AG09309 (cell line): Measurements from ENCODE around the gene SLC1A7.

Experiments used
- DNase-seq: peaks from one replicate; pipeline ENCODE4 v3.0.0-alpha.2; 2010; ENCODE audit warnings: low read depth
- H3K4me3 ChIP-seq: 2 replicates; pipeline ENCODE4 v1.5.1; 2011; ENCODE audit warnings: mild to moderate bottlenecking, low read depth, low read length, moderate library complexity; ENCODE audit not compliant: control insufficient read depth
- TF ChIP-seq, protein P1 (sequence below): IDR thresholded peaks from 2 replicates; pipeline ENCODE4 v1.5.1; 2011; ENCODE audit warnings: mild to moderate bottlenecking, low read depth, low read length, inconsistent platforms; ENCODE audit not compliant: insufficient read depth, control insufficient read depth; ENCODE audit errors: missing control alignments

SLC1A7 gene

DNA sequence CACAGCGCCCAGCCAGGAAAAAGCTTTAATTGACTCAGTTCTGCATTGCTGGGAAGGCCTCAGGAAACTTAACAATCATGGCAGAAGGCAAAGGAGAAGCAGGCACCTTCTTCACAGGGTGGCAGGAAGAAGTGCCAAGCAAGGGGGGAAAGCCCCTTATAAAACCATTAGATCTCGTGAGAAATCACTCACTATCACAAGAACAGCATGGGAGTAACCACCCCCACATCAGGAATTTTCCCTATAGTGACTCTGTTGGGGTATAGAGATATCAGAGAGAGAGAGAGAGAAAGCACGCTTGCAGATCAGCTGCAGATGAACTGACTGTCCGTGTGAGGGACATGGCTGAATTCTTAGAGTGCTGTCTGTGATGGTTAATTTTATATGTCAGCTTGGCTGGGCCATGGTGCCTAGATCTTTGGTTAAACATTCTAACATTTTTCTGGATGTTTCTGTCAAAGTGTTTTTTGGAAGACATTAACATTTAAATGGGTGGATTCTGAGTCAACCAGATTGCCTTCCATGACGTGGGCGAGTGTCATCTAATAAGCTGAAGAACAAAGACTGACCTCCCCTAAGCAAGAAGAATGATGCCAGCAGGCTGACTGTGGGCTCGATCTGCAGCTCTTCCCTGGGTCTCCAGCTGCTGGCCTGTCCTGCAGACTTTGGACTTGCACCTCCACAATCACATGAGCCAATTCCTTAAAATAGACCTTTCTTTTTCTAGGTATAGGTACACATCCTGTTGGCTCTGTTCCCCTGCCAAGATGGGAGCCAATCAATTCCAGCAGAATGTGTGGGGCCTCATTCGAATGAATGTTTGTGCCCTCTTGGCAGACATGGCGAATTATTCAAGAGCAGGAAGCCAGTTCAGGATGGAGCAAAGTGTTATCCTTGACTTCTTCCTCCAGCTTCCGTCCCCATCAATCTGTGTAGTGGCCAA is 32.8 kb upstream of the SLC1A7 start:
- no peak for DNase-seq
- TF ChIP-seq, protein P1, sequence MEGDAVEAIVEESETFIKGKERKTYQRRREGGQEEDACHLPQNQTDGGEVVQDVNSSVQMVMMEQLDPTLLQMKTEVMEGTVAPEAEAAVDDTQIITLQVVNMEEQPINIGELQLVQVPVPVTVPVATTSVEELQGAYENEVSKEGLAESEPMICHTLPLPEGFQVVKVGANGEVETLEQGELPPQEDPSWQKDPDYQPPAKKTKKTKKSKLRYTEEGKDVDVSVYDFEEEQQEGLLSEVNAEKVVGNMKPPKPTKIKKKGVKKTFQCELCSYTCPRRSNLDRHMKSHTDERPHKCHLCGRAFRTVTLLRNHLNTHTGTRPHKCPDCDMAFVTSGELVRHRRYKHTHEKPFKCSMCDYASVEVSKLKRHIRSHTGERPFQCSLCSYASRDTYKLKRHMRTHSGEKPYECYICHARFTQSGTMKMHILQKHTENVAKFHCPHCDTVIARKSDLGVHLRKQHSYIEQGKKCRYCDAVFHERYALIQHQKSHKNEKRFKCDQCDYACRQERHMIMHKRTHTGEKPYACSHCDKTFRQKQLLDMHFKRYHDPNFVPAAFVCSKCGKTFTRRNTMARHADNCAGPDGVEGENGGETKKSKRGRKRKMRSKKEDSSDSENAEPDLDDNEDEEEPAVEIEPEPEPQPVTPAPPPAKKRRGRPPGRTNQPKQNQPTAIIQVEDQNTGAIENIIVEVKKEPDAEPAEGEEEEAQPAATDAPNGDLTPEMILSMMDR: no peak
- H3K4me3 ChIP-seq: no peak overlapping the region

DNA sequence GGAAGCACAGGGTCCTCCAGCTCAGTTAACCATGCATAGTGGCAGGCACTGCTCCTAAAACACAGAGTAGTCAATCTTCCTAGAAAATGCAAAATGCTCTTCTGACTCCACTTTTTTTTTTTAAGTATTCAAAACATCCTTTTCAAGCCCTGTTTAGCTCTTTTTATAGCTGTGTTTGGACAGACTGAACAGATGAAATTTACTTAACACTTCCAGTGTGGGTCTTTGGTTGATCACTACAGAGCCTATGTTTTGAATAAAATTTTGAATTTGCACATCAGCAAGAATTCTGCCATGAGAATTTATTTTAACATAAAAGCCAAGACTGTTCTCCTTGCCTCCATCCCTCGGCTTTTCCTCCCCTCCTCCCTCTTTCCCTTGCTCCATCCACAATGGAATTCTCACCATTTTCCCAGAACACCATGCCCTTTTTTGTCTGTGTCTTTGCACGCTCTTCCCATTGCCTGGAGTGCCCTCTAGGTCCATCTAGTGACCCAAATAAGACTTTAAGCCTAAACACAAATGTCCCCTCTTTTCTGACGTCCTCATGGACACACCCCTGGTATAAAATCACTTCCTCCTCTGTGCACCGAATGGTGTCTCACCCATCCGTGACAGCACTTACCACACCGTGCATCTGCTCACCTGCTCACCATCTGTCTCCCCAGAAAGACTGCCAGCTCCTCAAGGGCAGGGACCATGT is 30.1 kb upstream of the SLC1A7 start:
- peak; percentile 33 for DNase-seq
- no peak overlapping the region for H3K4me3 ChIP-seq
- TF ChIP-seq, protein P1: peak; percentile 56

DNA sequence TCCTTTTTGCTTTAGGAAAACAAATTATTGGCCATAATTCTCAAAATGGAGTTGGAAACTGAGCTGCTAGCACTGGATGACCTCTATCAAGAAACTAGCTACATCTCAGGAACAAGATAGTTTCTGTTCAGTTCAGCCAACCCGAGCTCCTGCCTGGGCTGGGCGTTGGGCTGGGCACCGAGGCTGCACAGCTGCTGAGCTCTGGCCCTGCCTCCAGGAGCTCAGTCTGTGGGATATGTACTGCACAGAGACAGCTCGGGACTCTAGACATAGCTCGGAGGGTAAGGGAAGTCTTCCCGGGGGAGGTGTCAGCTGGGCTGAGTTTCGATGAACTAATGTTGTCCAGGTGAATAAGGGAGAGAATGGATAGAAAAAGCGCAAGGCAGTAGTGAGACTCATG is 24.5 kb upstream of the SLC1A7 start:
- no peak overlapping the region for H3K4me3 ChIP-seq
- no peak for DNase-seq
- TF ChIP-seq, protein P1: no peak

DNA sequence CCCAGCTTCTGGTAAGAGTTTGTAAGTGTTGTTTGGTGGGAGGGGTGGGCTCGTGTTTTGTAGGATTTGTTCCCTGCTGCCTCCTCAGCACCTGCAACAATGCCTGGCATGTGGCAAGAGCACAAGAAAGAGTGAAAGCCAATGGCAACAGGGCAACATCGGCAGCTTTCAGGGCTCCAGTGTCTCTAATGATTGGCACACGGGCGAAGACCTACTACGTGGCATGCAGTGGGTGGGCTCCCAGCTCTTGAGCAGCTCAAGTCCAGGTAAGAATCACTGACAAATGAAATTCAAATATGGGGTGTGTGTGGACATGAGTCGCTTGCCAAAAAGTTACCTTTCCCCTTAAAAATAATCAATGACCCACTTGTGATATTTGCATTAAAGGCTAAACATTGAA is 23.9 kb upstream of the SLC1A7 start:
- TF ChIP-seq, protein P1: no peak
- H3K4me3 ChIP-seq: no peak overlapping the region
- no peak for DNase-seq

DNA sequence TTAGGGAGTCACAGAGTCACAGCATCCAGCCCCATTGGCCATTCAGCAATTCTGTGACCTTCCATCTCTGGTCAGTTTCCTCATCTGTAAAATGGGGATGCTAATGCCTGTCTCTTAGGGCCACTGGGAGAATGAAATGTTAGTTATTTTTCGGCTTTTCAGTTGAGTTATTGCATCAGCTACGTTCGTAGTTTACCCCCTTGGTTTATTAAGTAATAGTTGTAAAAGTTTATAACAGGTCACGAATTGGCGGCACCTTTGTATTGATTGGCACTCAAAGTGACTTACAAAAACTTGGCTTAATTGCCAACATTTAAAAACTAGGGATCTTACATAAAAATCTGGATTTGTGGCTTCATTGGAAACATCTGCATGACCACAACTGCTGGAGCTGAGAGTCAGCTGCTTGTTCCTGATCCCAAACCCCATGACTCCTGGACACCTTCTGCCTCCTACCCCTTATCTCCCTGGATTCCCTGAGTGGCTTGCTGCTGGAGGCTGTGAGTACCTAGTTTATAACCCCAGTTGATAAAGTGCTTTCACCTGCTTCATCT is 23.0 kb upstream of the SLC1A7 start:
- H3K4me3 ChIP-seq: no peak overlapping the region
- DNase-seq: peak; percentile 33
- TF ChIP-seq, protein P1: no peak

DNA sequence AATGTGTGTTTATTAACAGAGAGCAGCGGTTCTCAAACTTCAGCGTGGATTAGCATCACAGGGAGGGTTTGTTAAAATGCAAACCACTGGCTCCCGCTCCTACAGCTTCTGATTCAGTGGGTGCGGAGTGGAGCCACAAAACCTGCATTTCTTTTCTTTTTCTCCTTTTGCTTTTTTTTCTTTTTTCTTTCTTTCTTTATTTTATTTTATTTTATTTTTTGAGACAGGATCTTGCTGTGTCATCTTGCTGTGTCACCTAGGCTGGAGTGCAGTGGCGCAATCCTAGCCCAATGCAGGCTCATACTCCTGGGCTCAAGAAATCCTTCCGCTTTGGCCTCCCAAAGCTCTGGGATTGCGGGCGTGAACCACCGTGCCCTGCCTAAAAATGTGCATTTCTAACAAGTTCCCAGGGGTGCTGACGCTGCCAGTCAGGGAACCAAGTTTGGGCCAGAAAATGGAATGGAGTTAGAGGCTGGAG is 20.9 kb upstream of the SLC1A7 start:
- no peak overlapping the region for H3K4me3 ChIP-seq
- TF ChIP-seq, protein P1: no peak
- no peak for DNase-seq
